ENCODE data around the gene RUNDC3A.

- TF ChIP-seq CTCF (IDR thresholded peaks at IDR 0.05; ENCODE audit: borderline replicate concordance, extremely low read depth, low read length, poor library complexity, severe bottlenecking) (peak; percentile 73), EZH2 (IDR thresholded peaks at IDR 0.05; ENCODE audit: borderline replicate concordance, low read depth, low read length, severe bottlenecking) (no peak)
Observed at GRCh38 chr17:44363613-44364159, 55.3 kb downstream of the RUNDC3A start, which contains the start of gene FAM171A2.
